AML-193 (cell line): ENCODE measurements around the gene SF1.

Experiments
- DNase-seq, 2 experiments: peaks; one replicate each; lab custom pipeline; 2025; lab: John Stamatoyannopoulos, UW

Gene SF1

DNA sequence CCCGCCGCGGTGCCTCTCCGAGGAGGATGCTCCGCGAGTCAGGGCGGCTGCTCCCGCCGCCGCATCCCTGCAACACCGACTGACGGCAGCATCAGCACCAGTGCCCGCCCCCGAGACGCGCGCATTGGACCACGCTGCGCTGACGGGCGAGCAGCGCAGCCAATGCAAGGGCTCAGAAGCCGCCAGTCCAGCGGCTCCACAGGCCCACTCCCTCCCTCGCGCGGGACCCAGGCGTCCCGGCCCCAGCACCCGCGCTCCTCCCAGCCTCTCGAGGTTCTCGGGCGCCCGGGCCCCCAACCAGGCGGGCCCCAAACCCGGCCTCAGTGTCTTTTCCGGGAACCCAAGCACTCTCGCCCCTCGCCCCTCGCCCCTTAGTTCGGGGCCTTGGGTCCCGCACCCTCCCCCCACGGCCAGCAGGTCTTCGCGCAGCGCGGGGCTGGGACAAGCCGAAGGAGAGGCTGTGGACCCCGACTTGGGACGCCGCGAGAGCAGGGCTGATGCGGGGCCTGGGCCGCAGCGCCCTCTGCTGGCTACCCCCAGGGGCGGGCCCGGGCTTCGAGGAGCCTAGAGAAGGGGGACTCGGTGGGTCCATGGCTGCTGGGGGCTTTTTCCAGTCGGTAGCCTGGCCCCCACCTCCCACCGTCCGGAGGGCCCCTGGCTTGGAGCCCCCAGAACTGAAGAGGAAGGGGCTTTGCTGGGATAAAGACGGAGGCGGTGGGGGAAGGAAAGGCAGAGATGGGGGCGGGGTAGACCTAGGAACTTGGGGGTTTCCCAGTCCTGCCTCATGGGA, 55.0 kb downstream of the SF1 start, which contains the start of gene NRXN2:
TSS of gene NRXN2 (minus strand) at position 81 of the 790 bp plus-strand sequence. CDS start 9,498 bp downstream, outside the sequence.
- DNase-seq: peak; percentile 44

DNA sequence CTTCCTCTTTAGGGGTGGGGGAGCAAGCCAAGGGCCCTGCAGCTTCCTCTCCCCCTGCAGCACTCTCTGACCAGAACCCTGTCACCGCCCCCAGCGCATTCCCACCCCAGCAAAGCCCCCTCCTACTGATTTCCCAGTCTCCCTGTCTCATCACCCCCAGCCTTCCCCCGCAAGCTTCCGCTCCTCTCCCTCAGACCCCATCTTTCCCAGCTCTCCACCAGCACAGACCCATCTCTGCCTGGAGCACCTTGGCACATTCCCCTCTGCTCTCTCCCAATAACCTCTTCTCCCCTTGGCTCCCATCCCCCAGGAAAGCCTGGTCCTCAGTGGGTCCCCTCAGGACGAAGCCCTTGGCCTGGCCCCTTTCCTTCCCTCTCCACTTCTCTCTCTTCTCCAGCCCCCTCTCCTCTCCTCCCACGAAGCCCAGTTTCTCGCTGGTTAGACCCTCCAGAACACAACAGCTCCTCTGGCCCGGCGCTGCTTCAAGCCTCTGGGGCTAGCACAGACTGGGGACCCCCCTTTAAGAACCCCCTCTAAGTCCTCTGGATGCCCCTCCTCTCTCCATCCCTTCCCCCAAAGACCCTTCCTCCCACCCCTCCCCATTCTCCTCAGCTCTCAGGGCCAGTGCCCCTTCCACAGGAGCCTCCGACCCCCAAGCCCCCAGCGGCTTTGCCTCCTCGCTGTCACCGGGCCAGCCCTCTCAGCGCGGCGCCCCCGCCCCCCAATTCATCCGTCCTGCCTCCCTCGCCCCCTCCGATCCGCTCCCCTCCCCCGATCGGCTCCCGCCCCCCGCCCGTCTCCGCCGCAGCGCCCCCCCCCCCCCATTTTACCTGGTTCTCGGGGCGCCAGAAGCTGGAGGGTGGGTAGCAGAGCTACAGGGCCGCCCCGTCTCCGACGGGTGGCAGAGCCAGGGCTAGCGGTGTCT, 55.9 kb downstream of the SF1 start:
- no peak for DNase-seq

DNA sequence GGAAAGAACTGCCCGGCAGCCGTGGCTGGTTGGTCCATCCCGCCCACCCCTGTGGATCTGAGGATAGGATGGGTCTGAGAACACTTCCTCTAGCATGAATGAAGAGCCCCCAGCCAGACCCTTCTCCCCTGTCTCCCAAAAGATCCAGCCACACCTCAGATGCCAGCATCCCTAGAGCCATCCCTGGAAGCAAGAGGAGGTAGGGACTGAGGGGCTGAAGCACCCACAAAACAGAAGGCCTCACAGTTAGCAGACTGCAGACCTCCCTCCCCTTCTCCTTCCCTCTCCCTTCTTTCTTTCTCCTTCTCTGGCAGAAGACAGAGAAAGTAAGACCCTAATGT, 57.0 kb downstream of the SF1 start:
- no peak for DNase-seq

DNA sequence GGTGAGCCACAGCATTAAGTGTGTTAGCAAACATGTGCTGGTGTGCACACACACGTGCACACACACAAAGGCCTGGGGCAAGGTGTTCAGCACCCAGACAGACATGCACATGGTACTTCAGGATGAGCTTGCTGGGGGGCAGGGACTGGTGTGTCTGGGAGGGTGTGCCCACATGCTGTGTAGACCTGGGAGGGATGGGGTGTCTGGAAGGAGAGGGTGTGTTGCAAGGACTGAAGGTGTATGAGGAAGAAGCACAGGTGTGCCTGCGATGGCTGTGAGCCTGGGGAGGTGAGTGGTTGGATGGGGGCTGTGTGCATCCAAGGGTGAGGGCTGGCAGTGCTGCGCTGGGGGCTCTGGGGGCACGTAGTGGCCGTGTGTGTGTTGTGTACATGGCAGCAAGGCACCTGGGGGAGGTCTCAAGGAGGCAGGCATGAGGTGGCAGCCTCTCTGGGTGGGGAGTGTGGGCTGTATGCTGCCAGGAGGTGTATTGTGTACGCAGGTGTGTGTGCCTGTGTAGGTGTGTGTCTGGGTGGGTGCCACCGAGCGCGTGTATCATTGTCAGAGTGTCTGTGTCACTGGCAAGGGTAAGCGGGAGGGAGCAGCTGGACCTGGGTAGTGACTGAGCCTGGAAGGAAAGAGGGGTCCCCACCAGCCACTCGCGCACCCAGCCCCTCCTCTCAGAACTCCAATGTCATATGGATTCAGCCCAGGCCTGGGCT, 57.5 kb downstream of the SF1 start:
- DNase-seq: no peak

DNA sequence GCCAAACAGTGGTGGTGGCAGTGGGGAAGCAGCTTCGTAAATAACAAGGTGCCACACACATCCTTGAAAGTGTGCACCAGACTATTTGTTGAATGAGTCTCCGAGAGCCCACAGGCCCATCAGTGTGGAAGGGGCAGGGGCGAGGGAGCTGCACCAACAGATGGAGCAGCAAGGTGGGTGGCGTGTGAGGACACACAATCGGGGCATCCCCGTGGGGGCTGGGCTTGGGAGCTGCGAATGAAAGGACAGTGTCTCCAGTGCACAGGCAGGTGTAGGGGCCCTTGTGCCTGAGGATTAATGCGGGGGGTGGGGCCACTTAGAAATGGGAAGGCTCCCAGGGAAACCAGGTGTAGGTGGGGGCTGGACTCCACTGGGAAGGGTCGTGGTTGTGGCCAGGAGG, 58.2 kb downstream of the SF1 start:
- DNase-seq: no peak

DNA sequence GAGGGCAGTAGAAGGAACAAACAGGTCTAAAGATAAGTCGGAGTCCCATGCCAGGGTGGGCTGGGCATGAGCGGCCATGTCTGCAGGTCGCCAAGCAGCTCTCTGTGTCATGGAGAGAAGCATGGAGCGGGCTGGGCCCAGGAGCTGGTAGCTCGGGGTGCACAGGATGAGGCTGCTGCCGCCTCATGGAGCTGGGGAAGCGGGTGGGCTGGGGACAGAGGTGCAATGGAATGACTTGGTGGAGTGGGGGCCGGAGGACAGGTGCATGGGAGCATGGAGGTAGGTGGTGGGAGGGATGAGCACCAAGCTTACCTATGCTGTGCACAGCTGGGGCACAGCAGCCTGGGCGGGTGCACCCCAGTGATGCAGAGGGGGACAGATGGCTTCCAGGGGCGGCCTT, 58.9 kb downstream of the SF1 start:
- no peak for DNase-seq

DNA sequence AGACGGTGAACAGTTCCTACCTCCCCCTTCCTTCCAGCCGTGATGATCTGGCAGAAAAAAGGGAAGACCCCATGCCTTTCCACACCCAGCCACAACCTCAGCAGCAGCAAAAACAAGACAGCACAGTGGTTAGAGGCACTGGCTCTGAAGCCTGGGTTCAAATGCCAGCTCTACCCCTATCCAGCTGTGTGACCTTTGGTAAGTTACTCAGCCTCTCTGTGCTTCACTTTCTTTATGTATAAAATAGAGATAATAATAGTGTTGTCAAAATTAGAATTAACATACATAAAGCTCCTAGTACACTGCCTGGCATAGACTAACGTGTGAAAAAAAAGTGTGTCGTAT, 59.6 kb downstream of the SF1 start:
- no peak for DNase-seq

DNA sequence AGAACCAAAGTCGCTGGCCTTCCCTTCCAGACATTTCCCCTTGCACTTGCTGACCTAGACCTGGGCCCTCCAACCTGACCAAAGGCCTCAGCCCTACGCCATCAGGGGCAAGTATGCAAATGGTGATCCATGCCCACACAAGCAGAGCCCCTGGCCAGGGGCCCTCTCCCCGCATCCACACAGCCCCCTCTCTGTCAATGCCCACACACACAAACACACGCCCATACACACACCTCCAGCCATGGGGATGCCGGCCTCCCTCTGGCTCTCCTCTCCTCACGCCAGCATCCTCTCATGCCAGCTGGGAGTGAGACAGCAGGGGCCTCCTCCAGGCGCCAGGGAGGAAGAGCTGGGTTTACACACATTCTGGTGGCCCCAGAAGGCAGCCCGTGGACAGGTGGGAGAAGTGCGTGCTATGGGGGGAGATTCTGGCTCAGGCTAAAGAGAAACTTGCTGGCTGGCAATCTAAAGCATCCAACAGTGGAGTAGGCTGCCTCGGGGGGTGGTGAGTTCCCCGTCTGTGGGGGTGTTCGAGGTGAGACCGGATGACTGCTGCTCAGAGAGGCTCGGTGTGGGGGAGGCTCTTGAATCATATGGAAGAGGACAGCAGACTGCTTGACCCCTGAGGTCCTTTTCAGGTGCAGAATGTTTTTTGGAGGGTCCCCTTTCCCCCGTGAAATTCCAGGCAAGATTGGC, 60.1 kb downstream of the SF1 start:
- no peak for DNase-seq

DNA sequence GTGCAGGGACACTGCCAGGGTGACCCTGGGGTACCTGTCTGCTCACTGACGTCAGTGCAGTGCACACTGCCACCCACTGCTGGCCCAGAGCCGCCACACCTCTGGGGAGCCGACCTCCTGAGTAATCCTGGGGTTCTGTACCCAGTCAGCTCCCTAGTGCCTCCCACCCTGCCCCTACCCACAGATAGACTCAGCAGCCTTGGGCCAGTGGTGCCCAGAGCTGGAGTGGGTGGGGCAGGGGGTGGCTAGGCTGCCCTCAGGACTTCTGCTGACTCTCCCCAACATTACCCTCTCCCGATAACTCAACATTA, 61.1 kb downstream of the SF1 start:
- no peak for DNase-seq

DNA sequence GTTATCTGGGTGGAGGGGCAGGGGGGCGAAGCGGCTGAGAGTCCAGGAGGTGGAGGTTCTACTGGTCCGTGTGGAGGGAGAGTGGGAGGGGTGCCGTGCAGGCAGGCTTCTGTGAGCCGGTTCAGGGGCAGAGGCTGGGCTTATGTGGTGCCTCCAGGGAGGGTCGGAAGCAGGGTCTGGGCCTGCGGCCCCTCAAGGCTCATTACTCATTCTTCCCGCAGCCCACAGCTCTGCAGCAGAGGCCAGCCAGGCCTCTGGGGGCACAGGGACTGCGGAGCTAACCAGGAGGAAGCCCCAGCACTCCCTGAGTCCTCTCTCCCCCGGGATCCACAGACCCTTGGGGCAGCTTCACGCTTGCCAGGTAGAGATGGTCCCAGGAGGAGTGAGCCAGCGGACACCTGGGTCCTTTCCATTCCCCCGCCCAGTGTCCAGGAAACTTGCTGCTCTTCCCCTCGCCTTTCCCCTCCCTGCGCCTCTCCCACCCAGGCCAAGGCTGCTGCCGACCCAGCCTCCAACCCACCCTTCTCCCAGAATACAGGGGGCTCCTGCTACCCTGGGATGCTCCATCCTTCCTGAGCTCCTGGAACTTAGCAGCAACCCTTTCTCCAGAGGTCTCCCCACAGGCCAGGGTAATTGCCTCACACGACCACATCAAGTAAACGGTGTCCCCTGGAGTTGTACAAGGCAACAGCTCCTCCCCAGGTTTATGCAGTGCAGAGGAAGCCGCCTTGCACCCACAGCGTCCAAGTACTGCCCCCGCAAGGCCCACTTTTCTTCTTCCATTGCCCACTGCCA, 61.7 kb downstream of the SF1 start:
- no peak for DNase-seq

DNA sequence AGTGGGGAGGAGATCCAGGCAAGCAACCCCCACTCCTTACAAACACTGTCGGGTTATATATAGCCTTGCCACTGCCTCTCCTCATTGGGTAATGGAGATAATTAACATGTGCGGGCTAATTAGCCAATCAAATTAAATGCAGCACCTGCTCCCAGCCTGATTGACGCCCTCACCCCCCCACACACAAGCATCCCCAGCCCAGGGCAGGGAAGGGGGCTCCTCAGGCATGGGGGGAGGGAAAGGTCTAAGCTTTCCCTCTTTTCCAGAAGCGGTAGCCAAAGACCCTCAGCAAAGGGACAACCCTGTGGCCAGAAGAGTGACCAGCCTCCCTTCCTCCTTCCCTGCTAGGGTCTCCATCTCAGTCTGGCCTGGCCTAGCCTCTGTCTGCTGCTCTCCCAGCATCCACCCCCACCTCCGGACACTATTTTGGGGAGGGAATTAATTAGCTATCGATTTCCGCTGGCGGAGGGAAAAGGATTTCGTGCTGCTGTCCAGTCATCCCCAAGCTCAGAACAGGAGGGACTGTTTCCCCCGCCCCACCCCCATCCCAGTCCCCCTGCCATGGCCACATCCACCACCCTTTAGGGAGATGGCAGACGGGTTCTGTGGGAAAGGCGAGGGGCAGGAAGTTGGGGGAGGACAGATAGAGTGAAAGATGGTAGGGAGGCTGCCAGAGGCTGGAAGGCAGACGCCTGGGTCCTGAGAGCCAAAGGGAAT, 62.4 kb downstream of the SF1 start:
- no peak for DNase-seq

DNA sequence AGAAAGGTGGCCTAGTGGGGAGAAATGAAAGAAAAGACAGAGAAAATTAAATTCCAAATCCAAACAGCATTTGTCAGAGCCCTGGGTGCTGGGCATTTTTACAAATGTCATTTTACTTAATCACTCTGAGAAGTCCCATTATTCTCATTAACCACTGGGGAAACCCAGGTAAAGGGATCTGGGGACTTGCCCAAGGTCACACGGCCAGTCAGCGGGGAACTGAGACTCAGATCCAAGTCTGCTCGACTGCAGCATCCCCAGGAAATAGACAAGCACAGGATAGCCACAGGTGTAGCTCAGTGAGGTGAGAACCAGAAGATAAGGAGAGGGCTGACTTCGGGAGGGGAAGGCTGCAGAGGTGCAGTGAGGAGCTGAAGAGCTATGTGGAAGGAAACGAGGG, 63.2 kb downstream of the SF1 start:
- no peak for DNase-seq

DNA sequence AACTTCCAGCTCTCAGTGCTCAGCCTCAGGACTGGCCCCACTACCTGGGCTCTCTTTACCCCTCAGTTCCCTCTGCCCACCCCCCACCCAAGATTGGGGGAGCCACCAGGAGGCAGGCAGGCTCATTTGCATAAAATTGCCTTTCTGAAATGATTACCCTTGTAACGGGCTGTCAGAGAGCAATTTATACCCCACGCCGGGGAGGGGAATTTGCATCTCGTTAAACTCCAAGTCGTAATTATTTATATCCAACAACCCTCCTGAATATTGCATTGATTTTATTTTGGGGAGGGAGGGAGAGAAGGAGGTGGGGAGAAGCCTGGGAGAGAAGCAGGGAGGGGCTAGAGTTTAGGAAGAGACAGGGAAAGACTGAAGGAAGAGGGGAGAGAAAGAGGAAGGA, 63.7 kb downstream of the SF1 start:
- no peak for DNase-seq
